Activated CD8-positive, alpha-beta T cell treated with anti-CD3 and anti-CD28 coated beads, Interleukin-2, amount 10 ng/mL, durations not matched to agents 7 days and 5 days (primary cell): ENCODE results near the gene NKX2-2. TPM values are rescaled to one million over a fixed set of nuclear protein-coding genes. Genes with fewer than 3 reads are reported as not detected.

Source experiments
- ATAC-seq: fragments of 150-1000 bp; cut with Tn5 transposase; one replicate; pipeline ENCODE4 v1.10.0; 2021; ENCODE audit warnings: moderate library complexity
- CTCF ChIA-PET: fragments of 350-600 bp; sonication (Branson Sonifier 250); formaldehyde crosslinking; loops from one replicate; lab custom pipeline; 2021; ENCODE audit warnings: antibody characterized with exemption; lab: Charles Lee
- POLR2A ChIA-PET: fragments of 350-600 bp; sonication (Branson Sonifier 250); formaldehyde crosslinking; loops from one replicate; lab custom pipeline; 2021; ENCODE audit warnings: antibody characterized with exemption; lab: Charles Lee
- DNase-seq: peaks from one replicate; pipeline ENCODE4 v3.0.0-alpha.2; 2020
- H3K27ac Mint-ChIP-seq: one replicate; pipeline ENCODE4 v1.8.0; 2021; ENCODE audit warnings: mild to moderate bottlenecking, mixed read lengths
- H3K27me3 Mint-ChIP-seq: one replicate; pipeline ENCODE4 v1.8.0; 2021; ENCODE audit warnings: low read depth, mixed read lengths
- H3K36me3 Mint-ChIP-seq: one replicate; pipeline ENCODE4 v1.8.0; 2021; ENCODE audit warnings: low read depth, mixed read lengths
- H3K4me1 Mint-ChIP-seq: one replicate; pipeline ENCODE4 v1.8.0; 2021; ENCODE audit warnings: low read depth, mixed read lengths
- H3K4me3 Mint-ChIP-seq: one replicate; pipeline ENCODE4 v1.8.0; 2021; ENCODE audit warnings: mild to moderate bottlenecking, mixed read lengths
- H3K9me3 Mint-ChIP-seq: one replicate; pipeline ENCODE4 v1.8.0; 2022; ENCODE audit warnings: mixed read lengths; ENCODE audit not compliant: insufficient read depth
- total RNA-seq, 2 experiments: library from RNA; stranded (reverse); gene quantifications; one replicate each; pipeline ENCODE4 v1.2.3, GENCODE V29; 2021

The NKX2-2 gene
- not detected for total RNA-seq

GRCh38 chr20:21513881-21514540 is at the start of gene NKX2-2:
Gene NKX2-2 (minus strand): TSS chr20:21514064. CDS start chr20:21513669, 395 bp downstream.
- Mint-ChIP-seq H3K27ac (peak within 1 kb of the TSS; percentile 36), H3K27me3 (peaks cover 70% of the 10 kb centered on the region), H3K36me3 (peaks cover 4% of the 10 kb centered on the region), H3K9me3 (no peaks in the 10 kb centered on the region), H3K4me1 (peaks cover 32% of the 10 kb centered on the region), H3K4me3 (peak within 1 kb of the TSS; percentile 31)
- DNase-seq: no peak
- POLR2A ChIA-PET: interaction anchor here (0.6 kb wide), 2 partner anchors 76 to 503 kb away, joined by 3 to 5 read pairs; no protein-coding TSS in a partner anchor
- no peak for ATAC-seq
- CTCF ChIA-PET: interaction anchor here (1.5 kb wide), 1 partner anchor 278 kb away, joined by 5 read pairs; no protein-coding TSS in a partner anchor

GRCh38 chr20:21562656-21563055 is 48.8 kb upstream of the NKX2-2 start:
- Mint-ChIP-seq H3K4me3 (no peak overlapping the region), H3K36me3 (no peaks in the 10 kb centered on the region), H3K9me3 (no peaks in the 10 kb centered on the region), H3K4me1 (no peaks in the 10 kb centered on the region), H3K27me3 (peaks cover 2% of the 10 kb centered on the region), H3K27ac (no peak overlapping the region)
- ChIA-PET CTCF (interaction anchor here (0.6 to 3.0 kb wide), 4 partner anchors 9 to 327 kb away, joined by 3 to 19 read pairs (median 6); no protein-coding TSS in a partner anchor), POLR2A (interaction anchor here (0.9 kb wide), 1 partner anchor 33 kb away, joined by 3 read pairs; no protein-coding TSS in a partner anchor)
- DNase-seq: no peak
- ATAC-seq: no peak

- ATAC-seq: no peak
- CTCF ChIA-PET: no interaction called here
- POLR2A ChIA-PET: no interaction called here
- Mint-ChIP-seq H3K27ac (no peak overlapping the region), H3K9me3 (no peaks in the 10 kb centered on the region), H3K27me3 (no peaks in the 10 kb centered on the region), H3K4me1 (no peaks in the 10 kb centered on the region), H3K4me3 (no peak overlapping the region), H3K36me3 (no peaks in the 10 kb centered on the region)
- no peak for DNase-seq
Measured at GRCh38 chr20:21559305-21559704, 45.4 kb upstream of the NKX2-2 start.

GRCh38 chr20:21557241-21558020 is 43.6 kb upstream of the NKX2-2 start:
- Mint-ChIP-seq H3K27me3 (no peaks in the 10 kb centered on the region), H3K36me3 (no peaks in the 10 kb centered on the region), H3K9me3 (no peaks in the 10 kb centered on the region), H3K27ac (no peak overlapping the region), H3K4me1 (no peaks in the 10 kb centered on the region), H3K4me3 (no peak overlapping the region)
- DNase-seq: no peak
- CTCF ChIA-PET: interaction anchor here (1.9 to 3.5 kb wide), 2 partner anchors 14 to 28 kb away, joined by 5 to 21 read pairs; no protein-coding TSS in a partner anchor
- POLR2A ChIA-PET: no interaction called here
- ATAC-seq: no peak

- no peaks in the 10 kb centered on the region for H3K27me3 Mint-ChIP-seq
- no peaks in the 10 kb centered on the region for H3K4me1 Mint-ChIP-seq
- H3K4me3 Mint-ChIP-seq: no peak overlapping the region
Measured at GRCh38 chr20:21556398-21556797, 42.5 kb upstream of the NKX2-2 start.

GRCh38 chr20:21555470-21556120 is 41.7 kb upstream of the NKX2-2 start:
- no peak for ATAC-seq
- Mint-ChIP-seq H3K27me3 (no peaks in the 10 kb centered on the region), H3K4me1 (no peaks in the 10 kb centered on the region), H3K36me3 (no peaks in the 10 kb centered on the region), H3K9me3 (no peaks in the 10 kb centered on the region), H3K4me3 (no peak overlapping the region), H3K27ac (no peak overlapping the region)
- DNase-seq: no peak
- POLR2A ChIA-PET: no interaction called here
- CTCF ChIA-PET: interaction anchor here (3.5 kb wide), 1 partner anchor 16 kb away, joined by 21 read pairs; no protein-coding TSS in a partner anchor

More at GRCh38 chr20:21556398-21556797, 42.5 kb upstream of the NKX2-2 start:
- Mint-ChIP-seq H3K27ac (no peak overlapping the region), H3K36me3 (no peaks in the 10 kb centered on the region), H3K9me3 (no peaks in the 10 kb centered on the region)
- ATAC-seq: no peak
- no peak for DNase-seq
- CTCF ChIA-PET: interaction anchor here (1.9 to 3.5 kb wide), 2 partner anchors 16 to 27 kb away, joined by 5 to 21 read pairs; no protein-coding TSS in a partner anchor
- POLR2A ChIA-PET: no interaction called here

GRCh38 chr20:21554985-21555384 is 41.1 kb upstream of the NKX2-2 start:
- H3K36me3 Mint-ChIP-seq: no peaks in the 10 kb centered on the region
- ATAC-seq (no peak), DNase-seq (no peak)
- no peak overlapping the region for H3K27ac Mint-ChIP-seq
- no peak overlapping the region for H3K4me3 Mint-ChIP-seq
- H3K27me3 Mint-ChIP-seq: no peaks in the 10 kb centered on the region
- no peaks in the 10 kb centered on the region for H3K4me1 Mint-ChIP-seq
- H3K9me3 Mint-ChIP-seq: no peaks in the 10 kb centered on the region
- ChIA-PET POLR2A (no interaction called here), CTCF (interaction anchor here (0.8 kb wide), 1 partner anchor 18 kb away, joined by 3 read pairs; no protein-coding TSS in a partner anchor)

GRCh38 chr20:21554376-21554890 is 40.6 kb upstream of the NKX2-2 start:
- Mint-ChIP-seq H3K9me3 (no peaks in the 10 kb centered on the region), H3K27me3 (no peaks in the 10 kb centered on the region), H3K4me1 (peaks cover 1% of the 10 kb centered on the region), H3K4me3 (no peak overlapping the region), H3K27ac (no peak overlapping the region), H3K36me3 (no peaks in the 10 kb centered on the region)
- ChIA-PET POLR2A (no interaction called here), CTCF (interaction anchor here (0.8 to 2.0 kb wide), 4 partner anchors 17 to 321 kb away, joined by 3 to 6 read pairs (median 3); no protein-coding TSS in a partner anchor)
- DNase-seq (no peak), ATAC-seq (no peak)

- ChIA-PET POLR2A (no interaction called here), CTCF (interaction anchor here (1.0 to 3.0 kb wide), 3 partner anchors 21 to 315 kb away, joined by 3 to 21 read pairs (median 4); no protein-coding TSS in a partner anchor)
- H3K27me3 Mint-ChIP-seq: no peaks in the 10 kb centered on the region
- peaks cover 13% of the 10 kb centered on the region for H3K4me1 Mint-ChIP-seq
- DNase-seq (no peak), ATAC-seq (no peak)
- H3K36me3 Mint-ChIP-seq: peaks cover 4% of the 10 kb centered on the region
- H3K4me3 Mint-ChIP-seq: no peak overlapping the region
- no peak overlapping the region for H3K27ac Mint-ChIP-seq
- no peaks in the 10 kb centered on the region for H3K9me3 Mint-ChIP-seq
Measured at GRCh38 chr20:21550587-21550986, 36.7 kb upstream of the NKX2-2 start.

- DNase-seq (peak; percentile 53), ATAC-seq (peak; percentile 80)
- peak overlapping the region; percentile 47 for H3K27ac Mint-ChIP-seq
- no peaks in the 10 kb centered on the region for H3K9me3 Mint-ChIP-seq
- no peaks in the 10 kb centered on the region for H3K27me3 Mint-ChIP-seq
- ChIA-PET POLR2A (interaction anchor here (0.6 kb wide), 1 partner anchor 413 kb away, joined by 3 read pairs; no protein-coding TSS in a partner anchor), CTCF (interaction anchor here (1.0 to 3.0 kb wide), 3 partner anchors 19 to 23 kb away, joined by 3 to 21 read pairs (median 10); no protein-coding TSS in a partner anchor)
- H3K4me1 Mint-ChIP-seq: peaks cover 13% of the 10 kb centered on the region
- no peak overlapping the region for H3K4me3 Mint-ChIP-seq
- H3K36me3 Mint-ChIP-seq: peaks cover 4% of the 10 kb centered on the region
Measured at GRCh38 chr20:21548390-21549035, 34.6 kb upstream of the NKX2-2 start.
